Tibial nerve (tissue), 4 donors: Measurements from ENCODE around the gene SOX30. TPM values are rescaled to one million over a fixed set of nuclear protein-coding genes. Genes with fewer than 3 reads are reported as not detected.
"Not testable (repeated sequence)": the region's sequence is repeated elsewhere in the genome, so short reads cannot be mapped to it uniquely, and the experiment has no call there.

ENCODE experiments used
- DNase-seq, 2 donors: peaks; one replicate each; pipeline ENCODE4 v3.0.0-alpha.2; 2019; ENCODE audit warnings: low spot score in 2 of 2
- H3K27ac ChIP-seq, 4 donors: fragments of 200-600 bp; sonication (generic) in 3 of 4; one replicate each; pipeline ENCODE4 v1.5.1; 2017 to 2019; ENCODE audit warnings: mild to moderate bottlenecking in 1 of 4
- H3K27me3 ChIP-seq, 2 donors: fragments of 200-600 bp; sonication (generic) in 1 of 2; one replicate each; pipeline versions ENCODE4 v1.5.1 to v1.6.0; 2017 to 2019
- H3K36me3 ChIP-seq, 3 donors: fragments of 200-600 bp; sonication (generic); one replicate each; pipeline ENCODE4 v1.5.1; 2018 to 2019
- H3K4me1 ChIP-seq, 4 donors: fragments of 200-600 bp; sonication (generic) in 3 of 4; one replicate each; pipeline ENCODE4 v1.5.1; 2017 to 2019
- H3K4me3 ChIP-seq, 4 donors: fragments of 200-600 bp; sonication (generic) in 3 of 4; one replicate each; pipeline ENCODE4 v1.5.1; 2017 to 2019; ENCODE audit warnings: mild to moderate bottlenecking in 1 of 4, moderate library complexity in 1 of 4
- H3K9me3 ChIP-seq, 4 donors: fragments of 200-600 bp; sonication (generic) in 3 of 4; one replicate each; pipeline ENCODE4 v1.5.1; 2017 to 2019
- CTCF ChIP-seq, 5 experiments: fragments of 200-600 bp in 3 of 5; fragments of 450-650 bp in 2 of 5; sonication (generic) in 3 of 5; IDR thresholded peaks; one replicate each; pipeline ENCODE4 v1.5.1; 2016 to 2019; ENCODE audit warnings: antibody characterized with exemption in 5 of 5, mild to moderate bottlenecking in 3 of 5, moderate library complexity in 2 of 5
- EP300 ChIP-seq, 2 donors: sonication (generic); formaldehyde crosslinking; IDR thresholded peaks; one replicate each; pipeline ENCODE4 v1.6.1; 2017; ENCODE audit warnings: antibody characterized with exemption in 2 of 2, mild to moderate bottlenecking in 1 of 2
- POLR2A ChIP-seq, 2 donors: fragments of 450-650 bp; IDR thresholded peaks; one replicate each; pipeline ENCODE4 v1.6.1; 2017; ENCODE audit warnings: antibody characterized with exemption in 2 of 2, mild to moderate bottlenecking in 2 of 2, moderate library complexity in 2 of 2
- WGBS, 2 donors: methylation state at CpG; one replicate each; pipeline ENCODE4 v1.1.5; 2018; 5-methylcytosine and 5-hydroxymethylcytosine counted together
- total RNA-seq, 4 donors: library from RNA; depleted of rRNA; stranded (reverse); fragments of >200 nt; gene quantifications; one replicate each; pipeline ENCODE4 v1.1.0, GENCODE V29; 2016

Gene SOX30
- total RNA-seq, 4 donors from 2014 or later = 0.20 TPM; not detected in 3

GRCh38 chr5:157687198-157687554, 34.9 kb upstream of the SOX30 start:
- TF ChIP-seq CTCF (IDR thresholded peaks at IDR 0.05) = no peak
- no peak for TF ChIP-seq EP300 (IDR thresholded peaks at IDR 0.05)
- no peak for TF ChIP-seq POLR2A (IDR thresholded peaks at IDR 0.05)

GRCh38 chr5:157686276-157687197, 34.3 kb upstream of the SOX30 start:
- WGBS, 2 donors = 75 to 80% methylated on average over 14 of the region's 14 CpGs
- not testable (repeated sequence) for H3K36me3 ChIP-seq, H3K27me3 ChIP-seq, H3K4me1 ChIP-seq, H3K9me3 ChIP-seq, H3K4me3 ChIP-seq
- peak in 1 of 2 donors; percentile 36 for DNase-seq
- peak in 1 of 2 donors; percentile 54 for TF ChIP-seq EP300 (IDR thresholded peaks at IDR 0.05)
- H3K27ac ChIP-seq = peak overlapping the region in 1 of 4 donors; percentile 4

More at GRCh38 chr5:157687198-157687554, 34.9 kb upstream of the SOX30 start:
- H3K27me3 ChIP-seq = no peaks in the 10 kb centered on the region
- no peaks in the 10 kb centered on the region for H3K36me3 ChIP-seq
- peaks cover 0 to 6% (median 0%) of the 10 kb centered on the region in 4 donors for H3K9me3 ChIP-seq
- no peak for DNase-seq
- H3K27ac ChIP-seq = peak overlapping the region in 3 of 4 donors; percentile 18 to 46 (median 22)
- 68 to 74% methylated on average over 1 of the region's 1 CpG for WGBS, 2 donors
- no peak overlapping the region for H3K4me3 ChIP-seq
- peaks cover 0 to 5% (median 0%) of the 10 kb centered on the region in 4 donors for H3K4me1 ChIP-seq

GRCh38 chr5:157682257-157682656, 30.0 kb upstream of the SOX30 start:
- 52 to 60% methylated on average over 3 of the region's 3 CpGs for WGBS, 2 donors
- Histone ChIP-seq H3K27me3 (no peaks in the 10 kb centered on the region), H3K4me3 (no peak overlapping the region), H3K9me3 (no peaks in the 10 kb centered on the region), H3K36me3 (no peaks in the 10 kb centered on the region), H3K4me1 (peaks cover 0 to 5% (median 0%) of the 10 kb centered on the region in 4 donors), H3K27ac (no peak overlapping the region)
- DNase-seq = no peak
- no peak for TF ChIP-seq CTCF (IDR thresholded peaks at IDR 0.05)
- no peak for TF ChIP-seq POLR2A (IDR thresholded peaks at IDR 0.05)
- no peak for TF ChIP-seq EP300 (IDR thresholded peaks at IDR 0.05)

- H3K9me3 ChIP-seq = no peaks in the 10 kb centered on the region
- H3K36me3 ChIP-seq = no peaks in the 10 kb centered on the region
- H3K27me3 ChIP-seq = no peaks in the 10 kb centered on the region
- TF ChIP-seq POLR2A (IDR thresholded peaks at IDR 0.05) (no peak), EP300 (IDR thresholded peaks at IDR 0.05) (no peak), CTCF (IDR thresholded peaks at IDR 0.05) (no peak)
- no peak overlapping the region for H3K27ac ChIP-seq
- no peak for DNase-seq
- H3K4me1 ChIP-seq = no peaks in the 10 kb centered on the region
- 67 to 77% methylated on average over 4 of the region's 4 CpGs for WGBS, 2 donors
- no peak overlapping the region for H3K4me3 ChIP-seq
These were observed 28.8 kb upstream of the SOX30 start for GRCh38 chr5:157681048-157681447.

GRCh38 chr5:157680239-157680638, 28.0 kb upstream of the SOX30 start:
- H3K36me3 ChIP-seq = no peaks in the 10 kb centered on the region
- WGBS, 2 donors = 90 to 100% methylated on average over 1 to 2 of the region's 2 CpGs
- H3K27me3 ChIP-seq = no peaks in the 10 kb centered on the region
- no peaks in the 10 kb centered on the region for H3K9me3 ChIP-seq
- H3K27ac ChIP-seq = no peak overlapping the region
- H3K4me3 ChIP-seq = no peak overlapping the region
- TF ChIP-seq CTCF (IDR thresholded peaks at IDR 0.05) (no peak), POLR2A (IDR thresholded peaks at IDR 0.05) (no peak), EP300 (IDR thresholded peaks at IDR 0.05) (no peak)
- DNase-seq = no peak
- H3K4me1 ChIP-seq = no peaks in the 10 kb centered on the region
